ENCODE measurements around the gene CALML3. TPM values are rescaled to one million over a fixed set of nuclear protein-coding genes. Genes with fewer than 3 reads are reported as not detected.

The CALML3 gene
- total RNA-seq, 2 donors from 2014 or later = not detected

GRCh38 chr10:5497948-5498730 is 26.6 kb upstream of the CALML3 start:
- H3K4me3 Mint-ChIP-seq = no peak overlapping the region
- H3K27me3 Mint-ChIP-seq = peaks cover under 1 to 2% of the 10 kb centered on the region in 2 donors
- H3K4me1 Mint-ChIP-seq (ENCODE audit: low read depth in 2 of 2) = no peaks in the 10 kb centered on the region
- H3K9me3 Mint-ChIP-seq = no peaks in the 10 kb centered on the region
- ATAC-seq (no peak), DNase-seq (ENCODE audit: low spot score) (no peak)
- no peak overlapping the region for H3K27ac Mint-ChIP-seq
- no peaks in the 10 kb centered on the region for H3K36me3 Mint-ChIP-seq

- no peaks in the 10 kb centered on the region for H3K9me3 Mint-ChIP-seq
- no peak for ATAC-seq
Measured at GRCh38 chr10:5498791-5499492, 25.8 kb upstream of the CALML3 start.

GRCh38 chr10:5499493-5500140 is 25.1 kb upstream of the CALML3 start, which contains the start of gene CALML5:
CALML5 (minus strand) TSS chr10:5499570; CDS start chr10:5499438, 132 bp downstream.
- DNase-seq (ENCODE audit: low spot score) (no peak), ATAC-seq (no peak)
- Mint-ChIP-seq H3K9me3 (no peaks in the 10 kb centered on the region), H3K4me1 (ENCODE audit: low read depth in 2 of 2) (no peaks in the 10 kb centered on the region), H3K4me3 (no peak within 1 kb of the TSS), H3K36me3 (no peaks in the 10 kb centered on the region), H3K27me3 (peaks cover 4 to 5% of the 10 kb centered on the region in 2 donors), H3K27ac (no peak within 1 kb of the TSS)

More at GRCh38 chr10:5498791-5499492, 25.8 kb upstream of the CALML3 start:
- no peak overlapping the region for H3K4me3 Mint-ChIP-seq
- no peak for DNase-seq (ENCODE audit: low spot score)
- H3K4me1 Mint-ChIP-seq (ENCODE audit: low read depth in 2 of 2) = no peaks in the 10 kb centered on the region
- H3K27ac Mint-ChIP-seq = no peak overlapping the region
- peaks cover 4 to 5% of the 10 kb centered on the region in 2 donors for H3K27me3 Mint-ChIP-seq
- no peaks in the 10 kb centered on the region for H3K36me3 Mint-ChIP-seq

DNA sequence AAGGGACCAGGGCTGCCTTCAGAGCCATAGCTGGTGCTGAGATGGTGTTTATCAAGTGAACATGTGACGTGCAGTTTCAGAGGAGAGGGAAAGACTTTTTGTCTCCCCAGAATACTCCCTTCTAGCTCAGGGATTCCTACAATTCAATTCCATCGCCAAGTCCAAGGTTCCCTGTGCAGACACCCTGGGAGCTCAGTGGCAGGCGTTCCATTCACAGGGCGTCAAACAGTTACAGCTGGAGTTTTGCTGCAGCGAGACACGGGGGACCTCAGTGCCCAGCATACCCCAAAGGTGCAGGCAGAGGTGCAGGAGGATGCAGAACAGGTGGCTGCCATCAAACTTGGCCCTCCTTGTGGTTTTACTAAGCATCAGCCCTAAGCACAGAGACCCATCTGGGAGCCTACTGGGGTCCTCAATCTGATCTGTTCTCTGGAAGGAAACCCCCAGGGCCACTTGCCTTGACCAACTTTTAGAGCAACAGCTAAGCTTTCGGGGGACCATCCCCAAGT is 24.5 kb upstream of the CALML3 start:
- ATAC-seq (no peak), DNase-seq (ENCODE audit: low spot score) (no peak)
- no peak overlapping the region for H3K4me3 Mint-ChIP-seq
- no peaks in the 10 kb centered on the region for H3K9me3 Mint-ChIP-seq
- H3K4me1 Mint-ChIP-seq (ENCODE audit: low read depth in 2 of 2) = no peaks in the 10 kb centered on the region
- no peaks in the 10 kb centered on the region for H3K36me3 Mint-ChIP-seq
- no peak overlapping the region for H3K27ac Mint-ChIP-seq
- H3K27me3 Mint-ChIP-seq = peaks cover 4 to 7% of the 10 kb centered on the region in 2 donors

- Mint-ChIP-seq H3K27ac (no peak overlapping the region), H3K4me1 (ENCODE audit: low read depth in 2 of 2) (no peaks in the 10 kb centered on the region), H3K36me3 (no peaks in the 10 kb centered on the region), H3K4me3 (no peak overlapping the region), H3K27me3 (peaks cover 6 to 14% of the 10 kb centered on the region in 2 donors), H3K9me3 (no peaks in the 10 kb centered on the region)
- ATAC-seq (no peak), DNase-seq (ENCODE audit: low spot score) (no peak)
Measured at GRCh38 chr10:5500910-5501309, 23.9 kb upstream of the CALML3 start.

GRCh38 chr10:5502061-5502521 is 22.7 kb upstream of the CALML3 start:
- H3K27me3 Mint-ChIP-seq = peaks cover 6 to 16% of the 10 kb centered on the region in 2 donors
- H3K4me1 Mint-ChIP-seq (ENCODE audit: low read depth in 2 of 2) = no peaks in the 10 kb centered on the region
- DNase-seq (ENCODE audit: low spot score) (no peak), ATAC-seq (no peak)
- H3K36me3 Mint-ChIP-seq = no peaks in the 10 kb centered on the region
- H3K9me3 Mint-ChIP-seq = no peaks in the 10 kb centered on the region
- H3K4me3 Mint-ChIP-seq = no peak overlapping the region
- no peak overlapping the region for H3K27ac Mint-ChIP-seq

- no peak overlapping the region for H3K27ac Mint-ChIP-seq
- no peak overlapping the region for H3K4me3 Mint-ChIP-seq
- peak; percentile 18 for DNase-seq (ENCODE audit: low spot score)
- H3K9me3 Mint-ChIP-seq = no peaks in the 10 kb centered on the region
- H3K4me1 Mint-ChIP-seq (ENCODE audit: low read depth in 2 of 2) = no peaks in the 10 kb centered on the region
- no peaks in the 10 kb centered on the region for H3K36me3 Mint-ChIP-seq
- peaks cover 6 to 16% of the 10 kb centered on the region in 2 donors for H3K27me3 Mint-ChIP-seq
- no peak for ATAC-seq
Measured at GRCh38 chr10:5502571-5503476, 21.9 kb upstream of the CALML3 start.

GRCh38 chr10:5503477-5503835 is 21.3 kb upstream of the CALML3 start:
- ATAC-seq = no peak
- no peaks in the 10 kb centered on the region for H3K36me3 Mint-ChIP-seq
- H3K4me1 Mint-ChIP-seq (ENCODE audit: low read depth in 2 of 2) = no peaks in the 10 kb centered on the region
- peaks cover 6 to 16% of the 10 kb centered on the region in 2 donors for H3K27me3 Mint-ChIP-seq
- H3K27ac Mint-ChIP-seq = no peak overlapping the region
- DNase-seq (ENCODE audit: low spot score) = no peak
- no peaks in the 10 kb centered on the region for H3K9me3 Mint-ChIP-seq
- no peak overlapping the region for H3K4me3 Mint-ChIP-seq

GRCh38 chr10:5504146-5505072 is 20.4 kb upstream of the CALML3 start:
- ATAC-seq = no peak
- peak; percentile 45 for DNase-seq (ENCODE audit: low spot score)
- H3K36me3 Mint-ChIP-seq = no peaks in the 10 kb centered on the region

GRCh38 chr10:5506246-5506645 is 18.5 kb upstream of the CALML3 start:
- no peak for ATAC-seq
- Mint-ChIP-seq H3K9me3 (no peaks in the 10 kb centered on the region), H3K4me1 (ENCODE audit: low read depth in 2 of 2) (no peaks in the 10 kb centered on the region), H3K4me3 (no peak overlapping the region), H3K27me3 (peaks cover 6 to 23% of the 10 kb centered on the region in 2 donors), H3K27ac (no peak overlapping the region), H3K36me3 (no peaks in the 10 kb centered on the region)
- peak; percentile 55 for DNase-seq (ENCODE audit: low spot score)

More at GRCh38 chr10:5504146-5505072, 20.4 kb upstream of the CALML3 start:
- no peak overlapping the region for H3K27ac Mint-ChIP-seq
- peaks cover 6 to 23% of the 10 kb centered on the region in 2 donors for H3K27me3 Mint-ChIP-seq
- no peaks in the 10 kb centered on the region for H3K9me3 Mint-ChIP-seq
- no peaks in the 10 kb centered on the region for H3K4me1 Mint-ChIP-seq (ENCODE audit: low read depth in 2 of 2)
- no peak overlapping the region for H3K4me3 Mint-ChIP-seq

DNA sequence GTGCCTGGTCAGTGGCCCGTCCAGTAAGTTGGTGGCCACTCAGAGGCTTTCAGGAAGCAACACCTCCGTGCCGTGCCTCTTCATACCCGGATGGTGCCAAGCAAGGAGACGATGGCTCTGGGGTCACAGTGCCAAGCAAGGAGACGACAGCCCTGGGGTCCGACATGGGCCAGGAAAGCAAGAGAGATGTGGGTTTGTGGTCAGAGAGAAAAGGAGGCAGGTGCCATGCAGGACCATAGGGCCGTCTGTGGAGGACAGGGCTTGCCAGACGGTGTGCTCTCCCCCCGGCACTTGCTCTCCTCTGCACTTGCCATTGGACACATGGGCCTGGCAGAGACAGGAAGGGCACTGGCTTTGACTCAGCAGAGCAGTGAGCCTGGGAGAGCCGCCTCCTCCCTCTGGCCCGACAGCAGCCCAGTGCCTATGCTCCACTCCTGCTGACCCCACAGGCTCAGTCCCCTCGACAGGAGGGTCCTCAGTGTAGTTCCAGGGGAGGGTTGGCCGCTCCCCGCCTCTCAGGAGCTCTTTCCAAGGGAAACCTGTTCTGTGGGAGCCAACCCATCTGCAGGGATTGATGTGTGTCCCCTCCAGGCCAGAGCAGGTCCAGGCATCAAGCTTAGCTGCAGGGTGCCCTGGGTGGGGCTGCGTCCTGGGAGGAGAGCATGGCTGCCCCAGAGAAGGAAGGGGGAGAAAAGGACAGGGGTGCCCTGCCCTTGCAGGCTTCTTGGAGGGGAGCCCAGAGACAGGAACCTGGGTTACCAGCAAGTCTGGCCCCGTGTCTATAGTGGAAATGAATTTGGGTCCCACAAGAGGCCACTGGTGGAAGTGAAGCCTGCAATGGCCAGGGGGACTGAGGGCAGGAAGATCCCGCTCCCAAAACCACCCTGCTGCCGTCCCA is 17.8 kb upstream of the CALML3 start:
- peaks cover 6 to 23% of the 10 kb centered on the region in 2 donors for H3K27me3 Mint-ChIP-seq
- no peaks in the 10 kb centered on the region for H3K36me3 Mint-ChIP-seq
- no peak overlapping the region for H3K27ac Mint-ChIP-seq
- no peak overlapping the region for H3K4me3 Mint-ChIP-seq
- DNase-seq (ENCODE audit: low spot score) (peak; percentile 39), ATAC-seq (peak in 1 of 2 donors; percentile 37)
- no peaks in the 10 kb centered on the region for H3K9me3 Mint-ChIP-seq
- no peaks in the 10 kb centered on the region for H3K4me1 Mint-ChIP-seq (ENCODE audit: low read depth in 2 of 2)
